ENCODE measurements around the gene UBQLN1. TPM values are rescaled to one million over a fixed set of nuclear protein-coding genes. Genes with fewer than 3 reads are reported as not detected.

UBQLN1 gene
- total and polyA plus RNA-seq, 2 donors from 2014 or later: 45.6 to 95.3 TPM

- Histone ChIP-seq H3K4me1 (ENCODE audit: control insufficient read depth in 2 of 3, insufficient read depth in 2 of 3, low read depth in 1 of 3, low read length in 3 of 3) (peaks cover 0 to 7% (median 0%) of the 10 kb centered on the region in 3 donors), H3K4me3 (ENCODE audit: low read length in 3 of 3) (no peak overlapping the region), H3K9me3 (ENCODE audit: control insufficient read depth in 2 of 3, insufficient read depth in 1 of 3, low read length in 3 of 3) (no peaks in the 10 kb centered on the region), H3K36me3 (ENCODE audit: control insufficient read depth in 2 of 3, insufficient read depth in 3 of 3, low read length in 3 of 3) (no peaks in the 10 kb centered on the region), H3K27me3 (ENCODE audit: control insufficient read depth, insufficient read depth, low read length) (no peaks in the 10 kb centered on the region), H3K9ac (ENCODE audit: low read length in 3 of 3) (no peak overlapping the region), H3K27ac (ENCODE audit: low read depth in 2 of 2, low read length in 2 of 2) (no peak overlapping the region)
- intact Hi-C loops (cut with DNase I): no loop called here
- no peak for TF ChIP-seq CTCF (IDR thresholded peaks at IDR 0.05; ENCODE audit: borderline replicate concordance, extremely low read depth, insufficient read depth)
- DNase-seq: no peak
- no peak for FAIRE-seq
Observed at GRCh38 chr9:83633676-83634075, 74.1 kb downstream of the UBQLN1 start.

- H3K36me3 ChIP-seq (ENCODE audit: control insufficient read depth in 2 of 3, insufficient read depth in 3 of 3, low read length in 3 of 3): no peaks in the 10 kb centered on the region
- peaks cover 0 to 7% (median 0%) of the 10 kb centered on the region in 3 donors for H3K4me1 ChIP-seq (ENCODE audit: control insufficient read depth in 2 of 3, insufficient read depth in 2 of 3, low read depth in 1 of 3, low read length in 3 of 3)
- DNase-seq (no peak), FAIRE-seq (no peak)
- TF ChIP-seq CTCF (IDR thresholded peaks at IDR 0.05; ENCODE audit: borderline replicate concordance, extremely low read depth, insufficient read depth): no peak
- H3K4me3 ChIP-seq (ENCODE audit: low read length in 3 of 3): no peak overlapping the region
- no peaks in the 10 kb centered on the region for H3K27me3 ChIP-seq (ENCODE audit: control insufficient read depth, insufficient read depth, low read length)
- intact Hi-C loops (cut with DNase I): no loop called here
- H3K9me3 ChIP-seq (ENCODE audit: control insufficient read depth in 2 of 3, insufficient read depth in 1 of 3, low read length in 3 of 3): no peaks in the 10 kb centered on the region
- H3K27ac ChIP-seq (ENCODE audit: low read depth in 2 of 2, low read length in 2 of 2): no peak overlapping the region
- no peak overlapping the region for H3K9ac ChIP-seq (ENCODE audit: low read length in 3 of 3)
Observed at GRCh38 chr9:83633255-83633654, 74.5 kb downstream of the UBQLN1 start.

DNA sequence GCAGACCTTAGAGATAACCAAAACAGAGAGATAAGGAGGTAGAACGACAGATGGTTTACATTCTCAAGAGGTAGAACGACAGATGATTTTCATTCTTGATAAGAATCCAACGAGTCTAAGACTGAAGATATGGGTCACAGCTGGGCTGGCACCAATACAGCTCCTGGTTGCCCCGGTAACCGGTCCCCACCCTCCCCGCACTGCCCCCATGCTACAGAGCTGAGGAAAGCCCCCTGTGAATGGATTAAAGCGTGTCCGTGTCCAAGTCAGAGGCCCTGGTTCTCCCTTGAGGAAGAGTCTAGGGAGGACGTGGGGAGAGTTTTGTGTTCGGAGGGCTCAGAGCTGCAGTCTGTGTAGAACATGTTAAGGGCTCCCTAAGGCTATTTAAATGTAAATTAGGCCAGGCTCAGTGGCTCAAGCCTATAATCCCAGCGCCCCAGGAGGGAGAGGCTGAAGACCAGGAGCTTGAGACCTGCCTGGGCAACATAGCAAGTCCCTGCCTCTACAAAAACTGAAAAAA is 76.8 kb downstream of the UBQLN1 start:
- Histone ChIP-seq H3K9me3 (ENCODE audit: control insufficient read depth in 2 of 3, insufficient read depth in 1 of 3, low read length in 3 of 3) (no peaks in the 10 kb centered on the region), H3K4me1 (ENCODE audit: control insufficient read depth in 2 of 3, insufficient read depth in 2 of 3, low read depth in 1 of 3, low read length in 3 of 3) (peaks cover 0 to 7% (median 0%) of the 10 kb centered on the region in 3 donors), H3K9ac (ENCODE audit: low read length in 3 of 3) (no peak overlapping the region), H3K4me3 (ENCODE audit: low read length in 3 of 3) (no peak overlapping the region), H3K36me3 (ENCODE audit: control insufficient read depth in 2 of 3, insufficient read depth in 3 of 3, low read length in 3 of 3) (no peaks in the 10 kb centered on the region), H3K27ac (ENCODE audit: low read depth in 2 of 2, low read length in 2 of 2) (no peak overlapping the region), H3K27me3 (ENCODE audit: control insufficient read depth, insufficient read depth, low read length) (no peaks in the 10 kb centered on the region)
- intact Hi-C loops (cut with DNase I): no loop called here
- FAIRE-seq (no peak), DNase-seq (peak in 2 of 5 donors; percentile 22 to 23)
- no peak for TF ChIP-seq CTCF (IDR thresholded peaks at IDR 0.05; ENCODE audit: borderline replicate concordance, extremely low read depth, insufficient read depth)

All from kidney (tissue), 14 donors.